ENCODE results near the gene AUP1. TPM values are rescaled to one million over a fixed set of nuclear protein-coding genes. Genes with fewer than 3 reads are reported as not detected.

AUP1 gene
- polyA plus RNA-seq, 3 donors, result 130 to 385 (median 149) TPM

GRCh38 chr2:74538881-74539339, 9.4 kb upstream of the AUP1 start:
- no peak overlapping the region for H3K4me2 ChIP-seq (replicated peaks; ENCODE audit: extremely low read depth, low read length, poor library complexity, severe bottlenecking)
- peaks cover 12% of the 10 kb centered on the region for H3K4me1 Mint-ChIP-seq
- 6% methylated on average over 4 of the region's 7 CpGs for WGBS (ENCODE audit: insufficient coverage)

GRCh38 chr2:74537140-74537539, 7.6 kb upstream of the AUP1 start:
- no peaks in the 10 kb centered on the region for H3K27me3 ChIP-seq (ENCODE audit: control insufficient read depth in 2 of 2, insufficient read depth in 2 of 2, low read length in 2 of 2)
- H3K9me3 ChIP-seq (replicated peaks in 1 of 2; ENCODE audit: control insufficient read depth in 1 of 2, insufficient read depth in 1 of 2, low read length in 2 of 2), result no peaks in the 10 kb centered on the region
- no peak overlapping the region for H3K27ac ChIP-seq (ENCODE audit: low read depth in 1 of 2, low read length in 2 of 2)
- no peaks in the 10 kb centered on the region for H4K20me1 ChIP-seq (ENCODE audit: insufficient read depth, low read length)
- Mint-ChIP-seq H3K9me3 (no peaks in the 10 kb centered on the region), H3K4me3 (no peak overlapping the region), H3K36me3 (peaks cover 20 to 23% of the 10 kb centered on the region in 2 donors), H3K27me3 (ENCODE audit: low read depth in 3 of 3) (peaks cover 2 to 5% (median 4%) of the 10 kb centered on the region in 3 donors), H3K4me1 (peaks cover 12% of the 10 kb centered on the region), H3K27ac (no peak overlapping the region)
- no peak overlapping the region for H2AFZ ChIP-seq (ENCODE audit: insufficient read depth, low read depth, low read length, poor library complexity, severe bottlenecking)
- H3K9ac ChIP-seq (ENCODE audit: insufficient read depth, low read length, poor library complexity, severe bottlenecking), result no peak overlapping the region
- intact Hi-C loops (cut with micrococcal nuclease), result loop anchor here in 1 of 2 donors (10.0 kb wide), 1 partner anchor 48 kb away; no protein-coding TSS in a partner anchor
- TF ChIP-seq CTCF (IDR thresholded peaks at IDR 0.05), result no peak
- WGBS (ENCODE audit: insufficient coverage), result 97% methylated on average over 3 of the region's 4 CpGs
- H3K4me3 ChIP-seq (replicated peaks in 1 of 3; ENCODE audit: low read depth in 2 of 3, low read length in 3 of 3), result no peak overlapping the region
- no peak overlapping the region for H3K4me2 ChIP-seq (replicated peaks; ENCODE audit: extremely low read depth, low read length, poor library complexity, severe bottlenecking)
- H3K36me3 ChIP-seq (replicated peaks in 1 of 2; ENCODE audit: control insufficient read depth in 1 of 2, insufficient read depth in 2 of 2, low read length in 2 of 2), result peaks cover 9 to 18% of the 10 kb centered on the region in 2 donors
- no peak for DNase-seq
- peaks cover 6 to 10% of the 10 kb centered on the region in 2 donors for H3K4me1 ChIP-seq (ENCODE audit: control insufficient read depth in 1 of 2, insufficient read depth in 2 of 2, low read length in 2 of 2)
- no peaks in the 10 kb centered on the region for H3K79me2 ChIP-seq (ENCODE audit: insufficient read depth, low read length)

More at GRCh38 chr2:74538881-74539339, 9.4 kb upstream of the AUP1 start:
- H3K27ac Mint-ChIP-seq, result peak overlapping the region in 1 of 7 donors; percentile 57
- Histone ChIP-seq H3K79me2 (ENCODE audit: insufficient read depth, low read length) (no peaks in the 10 kb centered on the region), H3K27me3 (ENCODE audit: control insufficient read depth in 2 of 2, insufficient read depth in 2 of 2, low read length in 2 of 2) (no peaks in the 10 kb centered on the region), H2AFZ (ENCODE audit: insufficient read depth, low read depth, low read length, poor library complexity, severe bottlenecking) (no peak overlapping the region), H3K27ac (ENCODE audit: low read depth in 1 of 2, low read length in 2 of 2) (no peak overlapping the region), H3K36me3 (replicated peaks in 1 of 2; ENCODE audit: control insufficient read depth in 1 of 2, insufficient read depth in 2 of 2, low read length in 2 of 2) (peaks cover 1 to 3% of the 10 kb centered on the region in 2 donors), H3K4me1 (ENCODE audit: control insufficient read depth in 1 of 2, insufficient read depth in 2 of 2, low read length in 2 of 2) (peaks cover 6 to 10% of the 10 kb centered on the region in 2 donors), H3K9me3 (replicated peaks in 1 of 2; ENCODE audit: control insufficient read depth in 1 of 2, insufficient read depth in 1 of 2, low read length in 2 of 2) (no peaks in the 10 kb centered on the region), H3K4me3 (replicated peaks in 1 of 3; ENCODE audit: low read depth in 2 of 3, low read length in 3 of 3) (no peak overlapping the region), H4K20me1 (ENCODE audit: insufficient read depth, low read length) (no peaks in the 10 kb centered on the region), H3K9ac (ENCODE audit: insufficient read depth, low read length, poor library complexity, severe bottlenecking) (no peak overlapping the region)
- H3K4me3 Mint-ChIP-seq, result peak overlapping the region in 1 of 2 donors; percentile 51
- intact Hi-C loops (cut with micrococcal nuclease), result loop anchor here in 1 of 2 donors (10.0 kb wide), 1 partner anchor 46 kb away; no protein-coding TSS in a partner anchor
- no peaks in the 10 kb centered on the region for H3K9me3 Mint-ChIP-seq
- peaks cover 2 to 7% (median 4%) of the 10 kb centered on the region in 3 donors for H3K27me3 Mint-ChIP-seq (ENCODE audit: low read depth in 3 of 3)
- no peak for DNase-seq
- TF ChIP-seq CTCF (IDR thresholded peaks at IDR 0.05), result no peak
- H3K36me3 Mint-ChIP-seq, result peaks cover 11 to 16% of the 10 kb centered on the region in 2 donors
